Measurements from ENCODE around the gene FBXW4. TPM values are rescaled to one million over a fixed set of nuclear protein-coding genes. Genes with fewer than 3 reads are reported as not detected.
"Not testable (repeated sequence)": the region's sequence is repeated elsewhere in the genome, so short reads cannot be mapped to it uniquely, and the experiment has no call there.

Gene FBXW4
- total RNA-seq, 4 donors from 2014 or later = 28.0 to 106 (median 58.1) TPM

- Histone ChIP-seq H3K9me3 (no peaks in the 10 kb centered on the region), H3K27ac (no peak overlapping the region), H3K36me3 (peaks cover 0 to 6% (median 0%) of the 10 kb centered on the region in 3 donors), H3K27me3 (no peaks in the 10 kb centered on the region), H3K4me3 (no peak overlapping the region), H3K4me1 (no peaks in the 10 kb centered on the region)
- TF ChIP-seq CTCF (IDR thresholded peaks at IDR 0.05) (no peak), POLR2A (IDR thresholded peaks at IDR 0.05) (no peak)
- DNase-seq = no peak
Observed at GRCh38 chr10:101601541-101601940, 93.4 kb downstream of the FBXW4 start.

GRCh38 chr10:101597091-101597900 is 97.7 kb downstream of the FBXW4 start:
- H3K4me1 ChIP-seq = no peaks in the 10 kb centered on the region
- TF ChIP-seq CTCF (IDR thresholded peaks at IDR 0.05) (no peak), POLR2A (IDR thresholded peaks at IDR 0.05) (no peak)
- DNase-seq = no peak
- no peaks in the 10 kb centered on the region for H3K36me3 ChIP-seq
- no peaks in the 10 kb centered on the region for H3K27me3 ChIP-seq
- no peaks in the 10 kb centered on the region for H3K9me3 ChIP-seq
- H3K27ac ChIP-seq = no peak overlapping the region
- no peak overlapping the region for H3K4me3 ChIP-seq

GRCh38 chr10:101595591-101596433 is 99.2 kb downstream of the FBXW4 start:
- H3K4me1 ChIP-seq = no peaks in the 10 kb centered on the region
- no peaks in the 10 kb centered on the region for H3K36me3 ChIP-seq
- H3K4me3 ChIP-seq = no peak overlapping the region
- no peaks in the 10 kb centered on the region for H3K27me3 ChIP-seq
- H3K9me3 ChIP-seq = no peaks in the 10 kb centered on the region
- no peak overlapping the region for H3K27ac ChIP-seq
- DNase-seq = no peak
- no peak for TF ChIP-seq POLR2A (IDR thresholded peaks at IDR 0.05)
- no peak for TF ChIP-seq CTCF (IDR thresholded peaks at IDR 0.05)

- H3K4me1 ChIP-seq, H3K9me3 ChIP-seq, DNase-seq, H3K4me3 ChIP-seq, H3K36me3 ChIP-seq, H3K27ac ChIP-seq, H3K27me3 ChIP-seq: not testable (repeated sequence)
Observed at GRCh38 chr10:101593331-101593730, 101.6 kb downstream of the FBXW4 start.

GRCh38 chr10:101588879-101589278 is 106.1 kb downstream of the FBXW4 start:
- H3K4me3 ChIP-seq = peak overlapping the region in 2 of 4 donors; percentile 59 to 88
- DNase-seq = no peak
- no peak for TF ChIP-seq CTCF (IDR thresholded peaks at IDR 0.05)
- no peak for TF ChIP-seq POLR2A (IDR thresholded peaks at IDR 0.05)

More at GRCh38 chr10:101588879-101589278, 106.1 kb downstream of the FBXW4 start:
- Histone ChIP-seq H3K4me1 (peaks cover 0 to 16% (median 0%) of the 10 kb centered on the region in 4 donors), H3K36me3 (peaks cover 0 to 5% (median 0%) of the 10 kb centered on the region in 3 donors), H3K9me3 (no peaks in the 10 kb centered on the region), H3K27ac (no peak overlapping the region), H3K27me3 (no peaks in the 10 kb centered on the region)
